Subcutaneous adipose tissue (tissue), 4 donors: Measurements from ENCODE around the gene PTN. TPM values are rescaled to one million over a fixed set of nuclear protein-coding genes. Genes with fewer than 3 reads are reported as not detected.

Source experiments
- total RNA-seq, 4 donors: library from RNA; depleted of rRNA; stranded (reverse); fragments of >200 nt; gene quantifications; one replicate each; pipeline ENCODE4 v1.1.0, GENCODE V29; 2016
- TF ChIP-seq, protein P1 (sequence below): fragments of 450-650 bp; IDR thresholded peaks from one replicate; pipeline ENCODE4 v1.5.1; 2016; ENCODE audit warnings: low read depth, mild to moderate bottlenecking, control low read depth, antibody characterized with exemption, moderate library complexity

Gene PTN
- total RNA-seq, 4 donors from 2014 or later: 2.5 TPM; not detected in 3

DNA sequence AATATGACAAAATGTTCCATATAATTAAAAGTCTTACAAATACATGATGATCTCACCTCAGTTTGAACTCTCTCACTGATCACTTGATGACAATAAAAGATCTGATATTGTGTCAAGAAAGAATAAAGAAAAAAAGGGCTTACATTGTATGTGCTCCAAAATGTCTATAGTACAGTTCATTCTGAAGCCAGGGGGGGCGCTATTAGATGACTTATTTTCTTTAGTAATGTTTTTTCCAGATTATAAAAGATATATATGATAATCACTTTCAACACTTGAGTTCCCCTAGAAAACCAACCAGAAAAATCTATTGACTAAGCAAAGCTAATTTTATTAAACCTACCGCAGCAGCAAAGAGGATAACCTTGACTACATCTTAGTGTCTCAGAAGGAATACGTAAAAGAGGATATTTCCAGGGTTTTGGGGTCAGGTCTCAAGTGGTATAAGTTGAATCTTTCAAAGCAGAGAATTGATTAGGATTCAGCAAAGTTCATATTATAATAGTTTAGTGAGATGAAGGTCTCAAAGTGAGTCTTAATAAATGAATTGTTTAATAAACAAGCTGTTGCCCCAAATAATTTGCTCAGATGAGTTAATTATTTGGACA is 55.8 kb downstream of the PTN start:
- TF ChIP-seq, protein P1, sequence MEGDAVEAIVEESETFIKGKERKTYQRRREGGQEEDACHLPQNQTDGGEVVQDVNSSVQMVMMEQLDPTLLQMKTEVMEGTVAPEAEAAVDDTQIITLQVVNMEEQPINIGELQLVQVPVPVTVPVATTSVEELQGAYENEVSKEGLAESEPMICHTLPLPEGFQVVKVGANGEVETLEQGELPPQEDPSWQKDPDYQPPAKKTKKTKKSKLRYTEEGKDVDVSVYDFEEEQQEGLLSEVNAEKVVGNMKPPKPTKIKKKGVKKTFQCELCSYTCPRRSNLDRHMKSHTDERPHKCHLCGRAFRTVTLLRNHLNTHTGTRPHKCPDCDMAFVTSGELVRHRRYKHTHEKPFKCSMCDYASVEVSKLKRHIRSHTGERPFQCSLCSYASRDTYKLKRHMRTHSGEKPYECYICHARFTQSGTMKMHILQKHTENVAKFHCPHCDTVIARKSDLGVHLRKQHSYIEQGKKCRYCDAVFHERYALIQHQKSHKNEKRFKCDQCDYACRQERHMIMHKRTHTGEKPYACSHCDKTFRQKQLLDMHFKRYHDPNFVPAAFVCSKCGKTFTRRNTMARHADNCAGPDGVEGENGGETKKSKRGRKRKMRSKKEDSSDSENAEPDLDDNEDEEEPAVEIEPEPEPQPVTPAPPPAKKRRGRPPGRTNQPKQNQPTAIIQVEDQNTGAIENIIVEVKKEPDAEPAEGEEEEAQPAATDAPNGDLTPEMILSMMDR: no peak

DNA sequence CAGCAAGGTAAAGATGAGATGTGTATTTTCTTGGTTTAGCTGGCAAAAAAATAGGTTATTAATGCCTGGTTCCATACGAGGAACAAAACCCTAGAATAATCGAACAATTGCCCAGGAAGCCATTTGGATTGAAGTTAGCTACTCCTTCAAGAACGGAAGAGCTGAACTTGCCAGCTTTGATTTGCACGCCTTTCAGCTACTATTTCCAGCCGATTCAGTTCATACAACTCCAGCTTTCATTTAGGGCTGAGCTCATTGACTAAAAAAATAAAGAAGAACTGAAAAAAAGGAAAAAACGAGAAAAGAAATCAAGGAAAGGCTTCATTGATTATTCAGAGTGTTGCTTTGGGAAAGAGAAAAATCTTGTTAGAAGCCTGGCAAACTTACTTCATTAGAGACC is 60.4 kb downstream of the PTN start:
- TF ChIP-seq, protein P1: no peak

DNA sequence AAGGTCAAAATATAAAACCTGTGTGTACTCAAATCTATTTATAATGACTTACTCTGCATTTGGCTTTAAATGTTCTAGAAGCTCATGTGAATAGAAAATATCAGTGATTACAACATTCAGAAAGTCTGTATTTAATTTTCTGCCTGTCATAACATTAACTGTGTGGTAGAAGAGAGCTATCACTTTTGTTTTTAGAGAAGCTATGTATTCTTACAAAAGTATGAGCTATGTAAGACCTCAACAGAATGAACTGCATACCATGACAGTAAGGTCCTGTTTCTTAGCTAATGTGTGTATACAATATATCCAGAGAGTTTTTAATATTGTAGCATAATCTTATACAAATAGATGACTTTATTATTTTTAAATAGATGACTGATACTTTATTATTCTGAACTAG is 61.5 kb downstream of the PTN start:
- TF ChIP-seq, protein P1: no peak

DNA sequence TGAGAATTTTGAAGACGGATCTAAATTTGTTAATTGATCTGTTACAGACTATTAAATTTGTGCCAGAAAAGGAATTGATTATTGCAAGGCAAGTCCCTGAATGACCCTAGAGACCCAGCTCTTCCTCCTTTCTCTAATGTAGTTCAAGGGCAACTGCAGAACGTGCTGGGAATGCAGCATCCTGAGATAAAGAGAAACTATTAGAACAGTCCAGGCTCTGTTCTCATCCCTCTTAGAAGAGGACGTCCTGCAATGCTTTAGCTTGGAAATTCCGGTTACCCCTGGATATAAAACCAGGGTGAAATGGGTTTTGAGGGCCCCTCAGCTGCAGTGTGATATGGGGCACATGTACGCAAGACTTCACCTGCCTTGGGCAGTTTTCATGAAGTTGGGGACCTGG is 67.3 kb downstream of the PTN start:
- TF ChIP-seq, protein P1: no peak

- TF ChIP-seq, protein P1: no peak
Measured at GRCh38 chr7:137272249-137272648, 71.3 kb downstream of the PTN start.

DNA sequence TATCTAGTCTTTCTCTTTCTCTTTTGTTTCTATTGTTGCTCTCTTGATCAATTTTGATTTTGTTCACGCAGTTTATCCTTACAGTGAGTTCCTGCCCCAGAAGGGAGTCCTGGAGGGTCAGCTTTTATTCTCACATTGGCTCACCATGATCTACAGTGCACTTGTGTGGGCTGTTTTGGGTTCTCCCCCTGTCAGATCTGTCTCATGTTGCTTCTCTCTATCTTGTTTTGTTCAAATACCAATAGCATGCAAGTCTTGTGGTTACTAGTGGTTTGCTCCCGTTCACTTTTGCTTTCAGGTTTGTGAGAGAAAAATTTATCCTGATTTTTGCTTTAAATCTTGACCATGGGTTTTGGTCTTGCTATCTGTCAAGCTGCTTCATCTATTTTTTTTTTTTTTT is 74.3 kb downstream of the PTN start:
- TF ChIP-seq, protein P1: no peak

DNA sequence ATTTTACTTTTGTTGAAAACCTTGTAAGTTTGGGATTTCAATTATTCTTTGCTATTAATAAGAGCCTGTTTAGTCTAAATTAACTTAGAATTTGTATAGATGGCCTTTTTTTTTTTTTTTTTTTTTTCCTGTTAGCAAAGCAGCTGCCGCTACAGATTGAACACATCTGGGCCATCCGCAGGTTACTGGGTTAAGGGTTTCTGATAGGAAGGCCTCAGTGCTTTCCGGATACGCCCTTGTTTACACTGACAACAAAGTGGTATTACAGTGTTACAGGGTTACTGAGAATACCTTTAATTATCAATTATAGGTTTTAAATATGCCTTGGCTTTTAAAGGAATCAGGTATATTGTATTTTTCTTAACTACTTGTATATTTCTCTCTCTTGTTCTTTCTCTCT is 76.8 kb downstream of the PTN start:
- TF ChIP-seq, protein P1: no peak
